GM12801 (cell line): ENCODE data around the gene PAF1.

ENCODE experiments used
- CTCF ChIP-seq: IDR thresholded peaks from one replicate; pipeline ENCODE4 v1.5.1; 2011; ENCODE audit warnings: control low read depth; ENCODE audit not compliant: insufficient read length; ENCODE audit errors: extremely low read depth

PAF1 gene

GRCh38 chr19:39407410-39407659, 16.4 kb upstream of the PAF1 start:
- no peak for TF ChIP-seq CTCF

DNA sequence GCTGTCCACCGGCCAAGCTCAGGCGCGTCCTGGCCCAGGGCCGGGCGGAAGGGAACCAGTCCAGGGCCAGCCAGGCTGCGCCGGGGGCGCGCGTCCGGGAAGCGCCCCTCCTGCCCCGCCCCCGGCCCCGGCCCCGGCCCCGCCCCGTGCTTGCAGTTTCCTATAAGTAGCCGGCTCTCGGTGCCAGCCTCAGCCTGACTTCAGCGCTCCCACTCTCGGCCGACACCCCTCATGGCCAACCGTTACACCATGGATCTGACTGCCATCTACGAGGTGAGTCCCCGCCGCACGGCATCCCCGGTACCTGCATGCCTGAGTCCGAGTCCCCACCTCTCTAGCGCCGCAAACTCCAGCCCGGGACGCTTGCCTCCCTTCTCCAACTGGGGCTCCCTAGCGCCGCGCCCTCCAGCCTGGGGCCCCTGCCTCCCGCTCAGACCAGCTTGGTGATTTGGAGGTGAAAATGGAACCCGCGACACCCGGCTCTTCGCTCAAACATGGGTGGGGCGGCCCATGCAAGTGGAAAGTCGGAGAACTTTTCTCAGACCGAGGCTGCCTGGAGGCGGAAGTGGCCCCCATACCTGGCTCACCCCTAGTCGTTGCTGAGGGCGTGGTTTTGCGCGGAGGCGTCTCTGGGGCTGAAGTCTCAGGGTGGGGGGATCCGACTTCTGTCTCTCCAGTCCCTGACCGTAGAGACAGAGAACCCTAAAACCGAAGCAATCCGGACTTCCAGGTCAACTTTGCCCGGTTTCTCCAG, 15.9 kb upstream of the PAF1 start, which contains the start of gene ZFP36:
Gene ZFP36, plus strand, starts transcription at position 192 of the 754 bp plus-strand sequence. Its CDS starts 58 bp downstream, at position 250.
- no peak for TF ChIP-seq CTCF

DNA sequence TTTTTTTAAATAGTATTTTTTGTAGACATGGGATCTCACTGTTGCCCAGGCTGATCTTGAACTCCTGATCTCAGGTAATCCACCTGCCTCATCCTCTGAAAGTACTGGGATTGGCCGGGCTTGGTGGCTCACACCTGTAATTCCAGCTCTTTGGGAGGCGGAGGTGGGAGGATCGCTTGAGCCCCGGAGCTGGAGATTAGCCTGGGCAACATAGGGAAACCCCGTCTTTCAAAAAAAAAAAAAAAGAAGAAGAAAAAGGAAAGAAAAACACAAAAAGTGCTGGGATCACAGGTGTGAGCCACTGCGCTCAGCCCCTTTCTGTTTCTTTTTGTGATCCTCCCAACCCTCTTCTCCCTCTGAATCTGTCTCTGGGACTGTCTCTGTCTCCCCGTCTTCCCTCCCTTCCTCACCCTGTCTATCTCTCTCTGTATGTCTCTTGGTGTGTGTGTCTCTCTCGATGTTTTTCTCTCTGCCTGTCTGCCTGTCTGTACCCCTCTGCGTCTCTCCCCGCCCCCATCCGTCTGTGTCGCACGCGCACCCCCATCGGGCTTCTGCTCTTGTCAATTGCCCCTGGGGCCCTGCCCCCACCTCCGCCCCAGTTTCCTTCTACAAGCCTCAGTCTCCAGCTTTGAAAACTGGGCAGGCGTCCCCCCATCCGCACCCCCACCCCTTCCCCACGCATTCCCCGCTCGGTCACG, 15.2 kb upstream of the PAF1 start:
- TF ChIP-seq CTCF: no peak

DNA sequence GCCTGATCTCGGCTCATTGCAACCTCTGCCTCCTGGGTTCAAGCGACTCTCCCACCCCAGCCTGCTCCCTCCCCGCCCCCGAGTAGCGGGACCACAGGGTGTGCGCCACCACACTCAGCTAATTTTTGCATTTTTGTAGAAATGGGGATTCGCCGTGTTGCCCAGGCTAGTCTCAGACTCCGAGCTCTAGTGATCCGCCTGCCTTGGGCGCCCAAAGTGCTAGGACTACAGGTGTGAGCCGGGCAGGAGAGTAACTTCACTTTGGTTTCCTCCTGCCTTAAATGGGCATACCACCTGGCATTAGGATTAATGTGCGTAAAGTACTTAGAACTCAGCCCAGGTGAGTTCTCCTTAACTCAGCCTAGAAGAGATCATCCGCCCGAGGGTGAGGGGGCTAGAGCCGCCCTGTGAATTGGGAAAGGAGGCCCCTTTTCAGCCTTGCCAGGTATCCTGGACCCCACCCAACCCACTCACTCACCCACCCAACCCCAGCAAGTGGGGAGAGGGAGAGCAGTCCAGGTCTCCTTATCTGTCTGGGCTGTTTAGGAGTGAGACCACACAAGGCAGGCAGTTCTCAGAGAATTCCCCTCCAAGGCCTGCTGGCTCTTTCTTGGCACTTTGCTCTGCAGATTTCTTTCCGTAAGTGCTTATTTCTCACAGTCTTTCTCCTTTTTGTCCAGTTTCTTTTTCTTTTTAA, 14.5 kb upstream of the PAF1 start:
- TF ChIP-seq CTCF: no peak

GRCh38 chr19:39403331-39404312, 12.7 kb upstream of the PAF1 start:
- TF ChIP-seq CTCF: no peak

DNA sequence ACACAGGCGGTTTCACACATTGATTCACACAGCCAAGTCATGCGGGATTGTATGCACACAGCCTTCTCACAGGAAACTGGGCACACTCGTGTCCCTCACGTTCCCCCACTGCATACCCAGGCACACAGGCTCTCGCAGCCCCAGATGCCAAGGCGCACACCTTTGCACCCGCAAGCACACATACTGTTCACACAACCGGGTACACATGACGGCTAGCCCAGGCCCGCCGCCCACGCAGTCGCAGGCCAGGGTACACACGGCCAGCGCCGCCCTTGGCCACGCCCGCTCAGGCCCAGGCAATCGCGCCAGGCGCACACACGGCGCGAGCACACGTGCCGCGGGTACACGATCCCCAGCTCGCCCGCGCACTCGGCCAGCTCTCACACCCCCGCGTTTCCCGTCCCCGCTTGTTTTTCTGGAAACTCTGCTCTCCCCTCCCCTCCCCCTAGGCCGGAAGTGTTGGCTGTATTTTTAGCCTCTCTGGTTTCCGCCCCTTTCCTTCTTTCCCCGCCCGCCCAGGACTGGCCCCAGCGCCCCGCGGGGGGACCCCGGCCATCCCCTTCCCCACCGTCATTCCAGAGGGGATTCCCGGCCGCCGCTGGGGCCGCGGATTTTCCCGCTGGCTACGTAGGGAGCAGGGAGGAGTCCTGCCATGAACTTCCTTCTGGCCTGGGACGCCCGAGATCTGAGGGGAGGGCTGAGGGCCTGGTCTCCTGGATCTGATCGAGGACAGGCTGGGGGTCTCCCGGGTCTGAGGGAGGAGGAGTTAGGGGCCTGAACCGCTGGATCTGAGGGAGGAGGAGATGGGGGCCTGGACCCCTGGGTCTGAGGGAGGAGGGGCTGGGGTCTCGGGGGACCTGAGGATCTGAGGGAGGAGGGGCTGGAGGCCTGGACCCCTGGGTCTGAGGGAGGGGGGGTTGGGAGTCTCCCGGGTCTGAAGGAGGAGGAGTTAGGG, 11.7 kb upstream of the PAF1 start:
- TF ChIP-seq CTCF: no peak
